DND-41 (cell line): ENCODE measurements around the gene TNPO3.

ENCODE experiments used
- EZH2 ChIP-seq: IDR thresholded peaks from 3 replicates; pipeline ENCODE4 v1.6.1; 2012; ENCODE audit warnings: borderline replicate concordance, low read depth, mild to moderate bottlenecking, moderate library complexity, low read length, inconsistent platforms; ENCODE audit not compliant: severe bottlenecking
- TF ChIP-seq, protein P1 (sequence below): IDR thresholded peaks from 2 replicates; pipeline ENCODE4 v1.5.1; 2012; ENCODE audit warnings: borderline replicate concordance, low read length, moderate library complexity, mild to moderate bottlenecking; ENCODE audit not compliant: poor library complexity, severe bottlenecking; ENCODE audit errors: extremely low read depth

DNA sequence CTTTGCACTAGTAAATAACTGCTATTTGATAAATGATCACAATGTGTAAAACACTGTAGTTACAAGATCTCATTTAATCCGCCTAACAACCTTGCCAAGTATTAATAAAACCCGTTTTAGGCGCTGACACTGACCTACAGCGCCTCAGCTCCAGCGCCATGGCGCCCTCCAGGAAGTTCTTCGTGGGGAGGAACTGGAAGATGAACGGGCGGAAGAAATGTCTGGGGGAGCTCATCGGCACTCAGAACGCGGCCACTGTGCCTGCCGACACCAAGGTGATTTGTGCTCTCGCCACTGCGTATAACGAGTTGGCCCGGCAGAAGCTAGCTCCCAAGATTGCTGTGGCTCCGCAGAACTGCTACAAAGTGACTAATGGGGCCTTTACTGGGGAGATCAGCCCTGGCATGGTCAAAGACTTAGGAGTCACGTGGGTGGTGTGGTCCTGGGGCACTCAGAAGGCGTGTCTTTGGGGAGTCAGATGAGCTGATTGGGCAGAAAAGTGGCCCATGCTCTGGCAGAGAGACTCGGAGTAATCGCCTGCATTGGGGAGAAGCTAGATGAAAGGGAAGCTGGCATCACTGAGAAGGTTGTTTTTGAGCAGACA is 1.1 kb upstream of the TNPO3 start:
- TF ChIP-seq, protein P1, sequence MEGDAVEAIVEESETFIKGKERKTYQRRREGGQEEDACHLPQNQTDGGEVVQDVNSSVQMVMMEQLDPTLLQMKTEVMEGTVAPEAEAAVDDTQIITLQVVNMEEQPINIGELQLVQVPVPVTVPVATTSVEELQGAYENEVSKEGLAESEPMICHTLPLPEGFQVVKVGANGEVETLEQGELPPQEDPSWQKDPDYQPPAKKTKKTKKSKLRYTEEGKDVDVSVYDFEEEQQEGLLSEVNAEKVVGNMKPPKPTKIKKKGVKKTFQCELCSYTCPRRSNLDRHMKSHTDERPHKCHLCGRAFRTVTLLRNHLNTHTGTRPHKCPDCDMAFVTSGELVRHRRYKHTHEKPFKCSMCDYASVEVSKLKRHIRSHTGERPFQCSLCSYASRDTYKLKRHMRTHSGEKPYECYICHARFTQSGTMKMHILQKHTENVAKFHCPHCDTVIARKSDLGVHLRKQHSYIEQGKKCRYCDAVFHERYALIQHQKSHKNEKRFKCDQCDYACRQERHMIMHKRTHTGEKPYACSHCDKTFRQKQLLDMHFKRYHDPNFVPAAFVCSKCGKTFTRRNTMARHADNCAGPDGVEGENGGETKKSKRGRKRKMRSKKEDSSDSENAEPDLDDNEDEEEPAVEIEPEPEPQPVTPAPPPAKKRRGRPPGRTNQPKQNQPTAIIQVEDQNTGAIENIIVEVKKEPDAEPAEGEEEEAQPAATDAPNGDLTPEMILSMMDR: no peak
- TF ChIP-seq EZH2: no peak
